Measurements from ENCODE around the gene NSD1.

GRCh38 chr5:177329883-177330282 is 196.3 kb downstream of the NSD1 start:
- TF ChIP-seq POLR2AphosphoS5 (IDR thresholded peaks at IDR 0.05; ENCODE audit: low read length): no peak
- TF ChIP-seq MYC (IDR thresholded peaks at IDR 0.05; ENCODE audit: insufficient read depth, insufficient read length, insufficient replicate concordance, low read length, severe bottlenecking): no peak
